Uterus (tissue), 2 donors: ENCODE results near the gene ROM1.

ENCODE experiments used
- POLR2A ChIP-seq, 2 donors: fragments of 450-650 bp; IDR thresholded peaks; one replicate each; pipeline ENCODE4 v1.6.1; 2016; ENCODE audit warnings: antibody characterized with exemption in 2 of 2, mild to moderate bottlenecking in 1 of 2, moderate library complexity in 1 of 2
- TF ChIP-seq, protein P1 (sequence below), 4 experiments: fragments of 200-600 bp in 2 of 4; fragments of 450-650 bp in 2 of 4; sonication (generic) in 2 of 4; IDR thresholded peaks; one replicate each; pipeline ENCODE4 v1.5.1; 2016 to 2019; ENCODE audit warnings: antibody characterized with exemption in 4 of 4, mild to moderate bottlenecking in 2 of 4, moderate library complexity in 1 of 4

DNA sequence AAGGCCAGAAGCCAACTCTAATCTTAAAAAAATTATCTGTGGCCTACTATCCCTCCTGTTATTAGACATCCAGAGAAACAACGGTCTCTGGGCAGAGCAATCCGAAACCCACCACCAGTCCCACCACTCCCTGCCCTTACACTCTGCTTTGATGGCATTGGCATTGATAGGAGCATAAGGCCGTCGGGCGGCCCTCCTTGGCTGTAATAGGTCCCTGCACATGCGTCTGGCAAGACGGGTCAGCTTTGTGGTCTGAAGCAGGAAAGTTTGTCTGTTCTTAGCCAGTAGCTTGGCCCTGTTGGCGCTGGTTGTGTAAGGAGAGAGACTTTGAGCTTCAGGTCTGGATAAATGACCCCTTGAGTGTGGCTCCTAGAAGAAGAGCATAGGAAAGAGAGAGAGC is 17.9 kb upstream of the ROM1 start:
- TF ChIP-seq, protein P1, sequence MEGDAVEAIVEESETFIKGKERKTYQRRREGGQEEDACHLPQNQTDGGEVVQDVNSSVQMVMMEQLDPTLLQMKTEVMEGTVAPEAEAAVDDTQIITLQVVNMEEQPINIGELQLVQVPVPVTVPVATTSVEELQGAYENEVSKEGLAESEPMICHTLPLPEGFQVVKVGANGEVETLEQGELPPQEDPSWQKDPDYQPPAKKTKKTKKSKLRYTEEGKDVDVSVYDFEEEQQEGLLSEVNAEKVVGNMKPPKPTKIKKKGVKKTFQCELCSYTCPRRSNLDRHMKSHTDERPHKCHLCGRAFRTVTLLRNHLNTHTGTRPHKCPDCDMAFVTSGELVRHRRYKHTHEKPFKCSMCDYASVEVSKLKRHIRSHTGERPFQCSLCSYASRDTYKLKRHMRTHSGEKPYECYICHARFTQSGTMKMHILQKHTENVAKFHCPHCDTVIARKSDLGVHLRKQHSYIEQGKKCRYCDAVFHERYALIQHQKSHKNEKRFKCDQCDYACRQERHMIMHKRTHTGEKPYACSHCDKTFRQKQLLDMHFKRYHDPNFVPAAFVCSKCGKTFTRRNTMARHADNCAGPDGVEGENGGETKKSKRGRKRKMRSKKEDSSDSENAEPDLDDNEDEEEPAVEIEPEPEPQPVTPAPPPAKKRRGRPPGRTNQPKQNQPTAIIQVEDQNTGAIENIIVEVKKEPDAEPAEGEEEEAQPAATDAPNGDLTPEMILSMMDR (IDR thresholded peaks at IDR 0.05), result no peak
- no peak for TF ChIP-seq POLR2A (IDR thresholded peaks at IDR 0.05)
